ENCODE results near the gene DYRK1A.

Gene DYRK1A

DNA sequence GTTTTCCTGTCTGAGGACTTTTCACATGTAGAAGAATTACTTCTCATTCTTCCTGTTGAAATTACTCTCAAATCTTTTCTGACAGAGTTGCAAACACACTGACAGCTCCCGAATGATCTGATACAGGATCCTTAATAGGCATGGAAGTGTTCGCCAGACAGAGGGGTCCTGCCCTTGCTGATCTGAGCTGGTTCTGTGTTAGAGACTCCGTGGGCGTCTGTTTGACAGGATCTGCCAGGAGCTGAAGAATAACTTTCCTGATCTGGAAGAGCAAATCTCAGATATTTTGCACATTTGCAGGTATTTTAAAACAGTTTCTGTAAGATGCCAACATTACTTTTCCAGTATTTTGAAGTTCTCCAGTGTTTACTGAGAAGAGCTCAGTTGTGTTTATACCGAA is 202.3 kb downstream of the DYRK1A start:
- DNase-seq: no peak

DNA sequence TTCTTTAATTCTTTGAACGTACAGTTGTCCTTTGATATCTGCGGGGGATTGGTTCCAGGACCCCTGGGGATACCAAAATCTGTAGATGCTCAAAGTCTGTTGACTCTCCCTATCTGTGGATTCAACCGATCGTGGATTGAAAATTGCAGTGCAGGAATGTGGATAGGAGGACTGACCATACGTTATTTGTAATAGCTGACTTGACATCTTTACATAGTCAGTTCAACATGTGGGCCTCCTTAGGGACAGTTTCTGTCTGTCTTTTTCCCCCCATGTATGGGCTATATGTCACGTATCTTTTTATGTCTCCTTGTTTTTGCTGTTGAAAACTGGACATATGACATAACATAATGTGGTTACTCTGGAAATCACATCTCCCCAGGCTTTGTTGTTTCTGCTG is 204.9 kb downstream of the DYRK1A start:
- DNase-seq: no peak

DNA sequence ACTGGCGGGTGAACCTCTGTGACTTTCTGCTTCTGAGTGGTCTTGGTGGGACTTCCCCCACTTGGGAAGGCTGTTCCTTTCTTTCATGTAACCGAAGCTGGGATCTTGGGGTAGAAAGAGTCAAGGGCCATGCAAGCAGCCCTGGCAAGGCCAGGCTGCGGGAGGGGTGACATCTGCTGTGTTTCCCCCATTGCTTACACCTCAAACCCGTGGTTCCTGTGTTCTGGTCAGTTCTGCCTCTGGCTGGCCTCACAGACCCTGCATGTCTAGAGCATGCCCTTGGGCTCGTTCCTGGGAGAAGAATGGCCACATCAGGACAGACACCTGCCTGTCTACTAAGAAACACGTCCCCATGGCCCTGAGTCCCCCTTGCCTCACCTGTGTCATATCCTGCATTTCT is 207.7 kb downstream of the DYRK1A start:
- DNase-seq: no peak

DNA sequence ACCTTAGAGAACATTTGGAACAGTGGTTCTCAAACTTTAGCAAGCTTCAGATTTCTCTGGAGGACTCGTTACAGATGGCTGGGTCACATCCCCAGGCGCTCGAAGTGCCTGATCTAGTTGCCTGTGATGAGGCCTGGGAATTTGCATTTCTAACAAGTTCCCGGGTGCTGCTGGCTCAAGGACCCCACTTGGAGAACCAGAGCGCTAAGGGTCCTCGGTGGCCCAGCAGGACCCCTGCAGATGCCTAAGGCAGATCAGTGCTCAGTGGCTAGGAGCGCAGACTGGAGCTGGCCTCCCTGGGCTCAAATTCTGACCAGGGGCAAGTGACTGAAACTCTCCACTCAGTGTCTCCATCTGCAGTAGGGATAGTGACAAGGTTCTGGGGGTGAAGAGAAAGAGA is 208.2 kb downstream of the DYRK1A start:
- DNase-seq: no peak

DNA sequence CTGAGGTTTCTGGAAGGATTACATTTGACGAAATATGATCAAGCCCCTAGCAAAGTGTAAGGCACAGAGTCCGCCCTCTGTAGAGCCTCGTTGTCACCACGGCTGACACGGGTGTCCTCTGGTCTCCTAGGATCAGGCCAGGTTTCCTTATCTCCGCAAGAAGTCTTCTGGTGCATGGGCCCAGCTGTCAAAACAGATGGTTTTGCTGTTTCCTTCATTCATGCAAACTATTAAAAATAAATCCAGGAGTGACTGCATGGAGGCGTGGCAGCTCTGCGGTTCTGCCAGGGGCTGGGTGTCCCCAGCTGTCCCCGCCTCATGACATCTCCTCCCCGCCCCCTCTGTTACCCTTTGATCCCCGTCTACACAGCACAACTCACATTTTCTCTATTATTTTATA is 209.0 kb downstream of the DYRK1A start:
- no peak for DNase-seq
